ENCODE results near the gene UPF2.

- no peak for TF ChIP-seq GATA2 (IDR thresholded peaks at IDR 0.05; ENCODE audit: low read depth, low read length)
- no peak for TF ChIP-seq GATA3 (IDR thresholded peaks at IDR 0.05; ENCODE audit: low read depth, low read length)
These were observed 108.3 kb downstream of the UPF2 start for GRCh38 chr10:11934262-11934661.

Data from SH-SY5Y (cell line).